GM18502 (cell line): ENCODE results near the gene DNMT3L.
"Not testable (repeated sequence)": the region's sequence is repeated elsewhere in the genome, so short reads cannot be mapped to it uniquely, and the experiment has no call there.

Experiments
- ATAC-seq: cut with Tn5 transposase; IDR thresholded peaks from one replicate; pipeline ENCODE4 v1.9.1; 2021; ENCODE audit warnings: mild to moderate bottlenecking; ENCODE audit not compliant: unreplicated experiment, poor library complexity

DNMT3L gene

GRCh38 chr21:44261675-44262295 lies at the start of gene DNMT3L:
Gene DNMT3L, minus strand, starts transcription at chr21:44261897. Its CDS starts 638 bp downstream, at chr21:44261259.
- no peak for ATAC-seq

- no peak for ATAC-seq
Measured at GRCh38 chr21:44310628-44311507, 49.2 kb upstream of the DNMT3L start.

GRCh38 chr21:44306936-44307704 lies 45.4 kb upstream of the DNMT3L start:
- no peak for ATAC-seq

- no peak for ATAC-seq
Measured at GRCh38 chr21:44305691-44306090, 44.0 kb upstream of the DNMT3L start.

- no peak for ATAC-seq
Measured at GRCh38 chr21:44304877-44305293, 43.2 kb upstream of the DNMT3L start.

- no peak for ATAC-seq
Measured at GRCh38 chr21:44304011-44304616, 42.4 kb upstream of the DNMT3L start.

GRCh38 chr21:44303490-44303981 lies 41.8 kb upstream of the DNMT3L start:
- no peak for ATAC-seq

- ATAC-seq, result not testable (repeated sequence)
Measured at GRCh38 chr21:44302573-44303401, 41.1 kb upstream of the DNMT3L start.

- no peak for ATAC-seq
Measured at GRCh38 chr21:44301961-44302406, 40.3 kb upstream of the DNMT3L start.

- no peak for ATAC-seq
Measured at GRCh38 chr21:44301141-44301540, 39.4 kb upstream of the DNMT3L start.

GRCh38 chr21:44300262-44300959 lies 38.7 kb upstream of the DNMT3L start:
- peak; percentile 33 for ATAC-seq

- ATAC-seq, result peak; percentile 63
Measured at GRCh38 chr21:44299458-44300261, 38.0 kb upstream of the DNMT3L start, which contains the start of gene PFKL. Gene PFKL, plus strand, starts transcription at chr21:44300053. Its CDS starts 53 bp downstream, at chr21:44300106.

GRCh38 chr21:44299085-44299457 lies 37.4 kb upstream of the DNMT3L start:
- ATAC-seq, result no peak

GRCh38 chr21:44298301-44298700 lies 36.6 kb upstream of the DNMT3L start:
- ATAC-seq, result no peak

GRCh38 chr21:44297525-44298290 lies 36.0 kb upstream of the DNMT3L start:
- ATAC-seq, result no peak

GRCh38 chr21:44296916-44297315 lies 35.2 kb upstream of the DNMT3L start:
- ATAC-seq, result no peak

- ATAC-seq, result no peak
Measured at GRCh38 chr21:44296103-44296519, 34.4 kb upstream of the DNMT3L start.
